WTC11 (cell line): Measurements from ENCODE around the gene SLTM.

Experiments used
- EMX1 ChIP-seq: fragments of 250-450 bp; sonication (Bioruptor Pico); IDR thresholded peaks from 2 replicates; pipeline ENCODE4 v1.8.0; 2021; ENCODE audit warnings: mild to moderate bottlenecking
- ESRRA ChIP-seq: sonication (generic); formaldehyde crosslinking; IDR thresholded peaks from 2 replicates; pipeline ENCODE4 v1.8.1; 2022; ENCODE audit warnings: mild to moderate bottlenecking, missing genetic modification reagents, borderline replicate concordance
- NR3C1 ChIP-seq: sonication (generic); formaldehyde crosslinking; conservative IDR thresholded peaks from 2 replicates; pipeline ENCODE4 v1.8.1; 2023; ENCODE audit warnings: low read depth, mild to moderate bottlenecking, missing genetic modification reagents
- ZNF121 ChIP-seq: sonication (generic); formaldehyde crosslinking; IDR thresholded peaks from 2 replicates; pipeline ENCODE4 v1.8.0; 2023; ENCODE audit warnings: missing genetic modification reagents
- TF ChIP-seq, protein P1 (sequence below): fragments of 200-600 bp; IDR thresholded peaks from 2 replicates; pipeline ENCODE4 v1.8.0; 2022; ENCODE audit warnings: antibody characterized with exemption
- TF ChIP-seq, protein P2 (sequence below): sonication (generic); formaldehyde crosslinking; IDR thresholded peaks from 2 replicates; pipeline ENCODE4 v1.8.0; 2022; ENCODE audit warnings: mild to moderate bottlenecking, missing genetic modification reagents
- TF ChIP-seq, protein P3 (sequence below): sonication (generic); formaldehyde crosslinking; IDR thresholded peaks from 2 replicates; pipeline ENCODE4 v1.8.0; 2023; ENCODE audit warnings: missing genetic modification reagents, mild to moderate bottlenecking, borderline replicate concordance

DNA sequence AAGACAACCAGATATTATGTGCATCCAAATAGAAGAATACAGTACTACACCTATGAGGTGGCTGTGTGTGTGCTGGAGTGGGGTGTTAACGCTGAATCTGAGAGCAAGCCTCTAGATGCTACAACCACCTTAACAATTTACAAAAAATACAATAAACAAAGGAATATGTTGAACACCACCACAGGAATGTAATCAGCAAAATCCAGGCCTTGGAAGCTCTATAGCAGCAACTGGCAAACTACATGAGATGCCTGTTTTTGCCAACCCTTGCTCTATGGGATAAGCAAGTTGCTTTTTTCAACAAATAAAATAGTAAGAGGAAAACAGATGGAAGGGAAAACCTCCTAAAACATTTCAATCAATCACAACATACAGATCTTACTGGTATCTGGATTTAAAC lies 23.9 kb downstream of the SLTM start:
- TF ChIP-seq, protein P1, sequence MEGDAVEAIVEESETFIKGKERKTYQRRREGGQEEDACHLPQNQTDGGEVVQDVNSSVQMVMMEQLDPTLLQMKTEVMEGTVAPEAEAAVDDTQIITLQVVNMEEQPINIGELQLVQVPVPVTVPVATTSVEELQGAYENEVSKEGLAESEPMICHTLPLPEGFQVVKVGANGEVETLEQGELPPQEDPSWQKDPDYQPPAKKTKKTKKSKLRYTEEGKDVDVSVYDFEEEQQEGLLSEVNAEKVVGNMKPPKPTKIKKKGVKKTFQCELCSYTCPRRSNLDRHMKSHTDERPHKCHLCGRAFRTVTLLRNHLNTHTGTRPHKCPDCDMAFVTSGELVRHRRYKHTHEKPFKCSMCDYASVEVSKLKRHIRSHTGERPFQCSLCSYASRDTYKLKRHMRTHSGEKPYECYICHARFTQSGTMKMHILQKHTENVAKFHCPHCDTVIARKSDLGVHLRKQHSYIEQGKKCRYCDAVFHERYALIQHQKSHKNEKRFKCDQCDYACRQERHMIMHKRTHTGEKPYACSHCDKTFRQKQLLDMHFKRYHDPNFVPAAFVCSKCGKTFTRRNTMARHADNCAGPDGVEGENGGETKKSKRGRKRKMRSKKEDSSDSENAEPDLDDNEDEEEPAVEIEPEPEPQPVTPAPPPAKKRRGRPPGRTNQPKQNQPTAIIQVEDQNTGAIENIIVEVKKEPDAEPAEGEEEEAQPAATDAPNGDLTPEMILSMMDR, result no peak
- TF ChIP-seq, protein P2, sequence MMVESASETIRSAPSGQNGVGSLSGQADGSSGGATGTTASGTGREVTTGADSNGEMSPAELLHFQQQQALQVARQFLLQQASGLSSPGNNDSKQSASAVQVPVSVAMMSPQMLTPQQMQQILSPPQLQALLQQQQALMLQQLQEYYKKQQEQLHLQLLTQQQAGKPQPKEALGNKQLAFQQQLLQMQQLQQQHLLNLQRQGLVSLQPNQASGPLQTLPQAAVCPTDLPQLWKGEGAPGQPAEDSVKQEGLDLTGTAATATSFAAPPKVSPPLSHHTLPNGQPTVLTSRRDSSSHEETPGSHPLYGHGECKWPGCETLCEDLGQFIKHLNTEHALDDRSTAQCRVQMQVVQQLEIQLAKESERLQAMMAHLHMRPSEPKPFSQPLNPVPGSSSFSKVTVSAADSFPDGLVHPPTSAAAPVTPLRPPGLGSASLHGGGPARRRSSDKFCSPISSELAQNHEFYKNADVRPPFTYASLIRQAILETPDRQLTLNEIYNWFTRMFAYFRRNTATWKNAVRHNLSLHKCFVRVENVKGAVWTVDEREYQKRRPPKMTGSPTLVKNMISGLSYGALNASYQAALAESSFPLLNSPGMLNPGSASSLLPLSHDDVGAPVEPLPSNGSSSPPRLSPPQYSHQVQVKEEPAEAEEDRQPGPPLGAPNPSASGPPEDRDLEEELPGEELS (CRISPR knock-in tag), result no peak
- TF ChIP-seq, protein P3, sequence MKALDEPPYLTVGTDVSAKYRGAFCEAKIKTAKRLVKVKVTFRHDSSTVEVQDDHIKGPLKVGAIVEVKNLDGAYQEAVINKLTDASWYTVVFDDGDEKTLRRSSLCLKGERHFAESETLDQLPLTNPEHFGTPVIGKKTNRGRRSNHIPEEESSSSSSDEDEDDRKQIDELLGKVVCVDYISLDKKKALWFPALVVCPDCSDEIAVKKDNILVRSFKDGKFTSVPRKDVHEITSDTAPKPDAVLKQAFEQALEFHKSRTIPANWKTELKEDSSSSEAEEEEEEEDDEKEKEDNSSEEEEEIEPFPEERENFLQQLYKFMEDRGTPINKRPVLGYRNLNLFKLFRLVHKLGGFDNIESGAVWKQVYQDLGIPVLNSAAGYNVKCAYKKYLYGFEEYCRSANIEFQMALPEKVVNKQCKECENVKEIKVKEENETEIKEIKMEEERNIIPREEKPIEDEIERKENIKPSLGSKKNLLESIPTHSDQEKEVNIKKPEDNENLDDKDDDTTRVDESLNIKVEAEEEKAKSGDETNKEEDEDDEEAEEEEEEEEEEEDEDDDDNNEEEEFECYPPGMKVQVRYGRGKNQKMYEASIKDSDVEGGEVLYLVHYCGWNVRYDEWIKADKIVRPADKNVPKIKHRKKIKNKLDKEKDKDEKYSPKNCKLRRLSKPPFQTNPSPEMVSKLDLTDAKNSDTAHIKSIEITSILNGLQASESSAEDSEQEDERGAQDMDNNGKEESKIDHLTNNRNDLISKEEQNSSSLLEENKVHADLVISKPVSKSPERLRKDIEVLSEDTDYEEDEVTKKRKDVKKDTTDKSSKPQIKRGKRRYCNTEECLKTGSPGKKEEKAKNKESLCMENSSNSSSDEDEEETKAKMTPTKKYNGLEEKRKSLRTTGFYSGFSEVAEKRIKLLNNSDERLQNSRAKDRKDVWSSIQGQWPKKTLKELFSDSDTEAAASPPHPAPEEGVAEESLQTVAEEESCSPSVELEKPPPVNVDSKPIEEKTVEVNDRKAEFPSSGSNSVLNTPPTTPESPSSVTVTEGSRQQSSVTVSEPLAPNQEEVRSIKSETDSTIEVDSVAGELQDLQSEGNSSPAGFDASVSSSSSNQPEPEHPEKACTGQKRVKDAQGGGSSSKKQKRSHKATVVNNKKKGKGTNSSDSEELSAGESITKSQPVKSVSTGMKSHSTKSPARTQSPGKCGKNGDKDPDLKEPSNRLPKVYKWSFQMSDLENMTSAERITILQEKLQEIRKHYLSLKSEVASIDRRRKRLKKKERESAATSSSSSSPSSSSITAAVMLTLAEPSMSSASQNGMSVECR, result no peak
- no peak for TF ChIP-seq ZNF121 (CRISPR knock-in tag)
- no peak for TF ChIP-seq NR3C1 (CRISPR knock-in tag)
- no peak for TF ChIP-seq ESRRA (CRISPR knock-in tag)
- TF ChIP-seq EMX1 (CRISPR knock-in tag), result no peak
